HepG2 (cell line): ENCODE measurements around the gene PPP1R16B. TPM values are rescaled to one million over a fixed set of nuclear protein-coding genes. Genes with fewer than 3 reads are reported as not detected.
"Not testable (repeated sequence)": the region's sequence is repeated elsewhere in the genome, so short reads cannot be mapped to it uniquely, and the experiment has no call there.

Experiments
- ATAC-seq: fragments of 200-7000 bp; cut with Tn5 transposase; 3 replicates; pipeline ENCODE4 v1.9.1; 2020; ENCODE audit warnings: mild to moderate bottlenecking, moderate library complexity
- BruUV-seq: library from RNA; stranded (reverse); fragments of 400-500 nt; replicated peaks from 2 replicates; lab custom pipeline; 2021; lab: Mats Ljungman, UMichigan
- CTCF ChIA-PET: fragments of 300-600 bp; formaldehyde crosslinking; extraction: SDS; loops from one replicate; lab custom pipeline; 2021; ENCODE audit warnings: low total read pairs, inconsistent platforms, low intra/inter-chr PET ratio; lab: Yijun Ruan, JAX
- POLR2A ChIA-PET: fragments of 350-600 bp; sonication (Branson Sonifier 250); formaldehyde crosslinking; loops from one replicate; lab custom pipeline; 2020; ENCODE audit warnings: antibody characterized with exemption, inconsistent platforms; lab: Yijun Ruan, JAX
- DNase-seq: peaks from one replicate; pipeline ENCODE4 v3.0.0-alpha.2; 2015; ENCODE audit warnings: low spot score
- FAIRE-seq: peaks from 3 replicates; lab custom pipeline; 2011; peaks lifted over from hg19 to GRCh38; lab: Jason Lieb, UNC
- H2AFZ ChIP-seq: one replicate; pipeline ENCODE4 v1.6.1; 2011; ENCODE audit warnings: low read length, inconsistent platforms
- H3K27ac ChIP-seq: fragments of 300-600 bp; 3 replicates; pipeline ENCODE4 v1.8.0; 2011; ENCODE audit warnings: mixed run types, mild to moderate bottlenecking, mixed read lengths, low read length, inconsistent platforms; ENCODE audit not compliant: insufficient read depth; ENCODE audit errors: extremely low read length
- H3K27me3 ChIP-seq, 2 experiments: fragments of 200-600 bp in 1 of 2; 2 replicates in 1 of 2; 3 replicates in 1 of 2; pipeline versions ENCODE4 v1.6.0 to v1.8.0; 2011; ENCODE audit warnings: low read length in 2 of 2, mild to moderate bottlenecking in 2 of 2, moderate library complexity in 2 of 2, inconsistent platforms in 1 of 2; ENCODE audit not compliant: insufficient read depth in 2 of 2, control insufficient read depth in 1 of 2
- H3K36me3 ChIP-seq, 2 experiments: fragments of 200-600 bp in 1 of 2; replicated peaks in 1 of 2; 2 replicates in 1 of 2; 3 replicates in 1 of 2; pipeline versions ENCODE4 v1.5.1 to v1.8.0; 2011; ENCODE audit warnings: low read length in 2 of 2, inconsistent platforms in 1 of 2; ENCODE audit not compliant: insufficient read depth in 2 of 2, control insufficient read depth in 1 of 2
- H3K4me1 ChIP-seq: 2 replicates; pipeline ENCODE4 v1.5.1; 2012; ENCODE audit warnings: low read length, inconsistent platforms; ENCODE audit not compliant: insufficient read depth
- H3K4me2 ChIP-seq: 2 replicates; pipeline ENCODE4 v1.6.0; 2011; ENCODE audit warnings: low read depth, low read length, inconsistent platforms
- H3K4me3 ChIP-seq, 3 experiments: fragments of 200-600 bp in 1 of 3; sonication (generic), shearing (Covaris generic) in 1 of 3; replicated peaks in 1 of 3; 2 replicates each; pipeline ENCODE4 v1.5.1; 2011 to 2016; ENCODE audit warnings: low read length in 3 of 3, inconsistent platforms in 2 of 3, low read depth in 2 of 3, mild to moderate bottlenecking in 2 of 3, control low read depth in 1 of 3, mixed read lengths in 1 of 3; ENCODE audit not compliant: insufficient read depth in 1 of 3
- H3K79me2 ChIP-seq: one replicate; pipeline ENCODE4 v1.6.1; 2011; ENCODE audit warnings: low read length, inconsistent platforms; ENCODE audit not compliant: insufficient read depth
- H3K9ac ChIP-seq: 2 replicates; pipeline ENCODE4 v1.6.0; 2011; ENCODE audit warnings: mild to moderate bottlenecking, low read depth, low read length, inconsistent platforms; ENCODE audit not compliant: insufficient read depth
- H3K9me3 ChIP-seq: 2 replicates; pipeline ENCODE4 v1.5.1; 2012; ENCODE audit warnings: mild to moderate bottlenecking, low read length
- H4K20me1 ChIP-seq: 2 replicates; pipeline ENCODE4 v1.6.0; 2011; ENCODE audit warnings: inconsistent platforms, mild to moderate bottlenecking, low read length, moderate library complexity; ENCODE audit not compliant: insufficient read depth
- ZNF629 ChIP-seq: sonication (generic); formaldehyde crosslinking; conservative IDR thresholded peaks from 2 replicates; pipeline ENCODE4 v1.5.0; 2020; ENCODE audit warnings: missing genetic modification reagents
- WGBS: methylation state at CpG from one replicate; pipeline ENCODE4 v1.1.6; 2017; ENCODE audit warnings: low lambda C conversion rate; 5-methylcytosine and 5-hydroxymethylcytosine counted together
- in situ Hi-C: cut with HindIII; loops from 2 replicates; pipeline ENCODE4 v1.10.0; 2017; ENCODE audit warnings: low pct_unique_long_range_greater_than_20kb; ENCODE audit not compliant: extremely low pct_ligation_motif_present
- intact Hi-C: fragments of 100-400 bp; cut with micrococcal nuclease; formaldehyde crosslinking; loops from one replicate; pipeline ENCODE4 v1.10.0; 2022; ENCODE audit not compliant: unreplicated experiment
- polyA plus RNA-seq, 8 experiments: library from polyadenylated mRNA; depleted of rRNA in 3 of 8; stranded (reverse) in 7 of 8; unstranded in 1 of 8; fragments of >200 nt; fragmentation: Illumina TruSeq in 4 of 8; extraction: Trizol in 4 of 8; gene quantifications; 2 replicates each; pipeline versions ENCODE4 v1.2.1 to v1.2.3, GENCODE V29; 2011 to 2016; ENCODE audit warnings: low read depth in 4 of 8, missing spikeins in 1 of 8, mixed read lengths in 1 of 8; ENCODE audit not compliant: insufficient read depth in 1 of 8
- total RNA-seq, 5 experiments: library from RNA; depleted of rRNA; stranded (reverse); fragments of >200 nt; fragmentation: Illumina TruSeq; extraction: Trizol; gene quantifications; 2 replicates each; pipeline ENCODE4 v1.2.3, GENCODE V29; 2016; ENCODE audit warnings: low read depth in 1 of 5
- TF ChIP-seq, protein P1 (sequence below): IDR thresholded peaks from 2 replicates; pipeline ENCODE4 v1.6.1; 2012; ENCODE audit warnings: inconsistent platforms

Gene PPP1R16B
- total and polyA plus RNA-seq, 2 of the 13 experiments (the other 11 are each of a cell fraction or from before 2014, with no cell fraction given): 0.02 to 0.11 TPM

- WGBS: 88% methylated on average over 1 of the region's 1 CpG
- FAIRE-seq: no peak
Measured at GRCh38 chr20:38791940-38792339, 13.6 kb upstream of the PPP1R16B start.

DNA sequence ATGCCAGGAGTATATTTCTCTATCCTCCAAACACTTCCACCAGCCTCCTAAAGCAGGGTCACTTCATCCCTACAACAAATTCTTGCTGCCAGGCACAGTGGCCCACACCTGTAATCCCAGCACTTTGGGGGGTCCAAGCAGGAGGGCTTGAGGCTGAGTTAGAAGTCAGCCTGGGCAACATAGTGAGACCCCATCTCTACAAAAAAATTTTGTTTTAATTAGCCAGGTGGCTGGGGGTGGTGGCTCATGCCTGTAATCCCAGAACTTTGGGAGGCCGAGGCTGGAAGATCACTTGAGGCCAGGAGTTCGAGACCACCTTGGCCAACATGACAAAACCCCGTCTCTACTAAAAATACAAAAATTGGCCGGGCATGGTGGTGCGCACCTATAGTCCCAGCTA lies 11.4 kb upstream of the PPP1R16B start:
- H2AFZ ChIP-seq, DNase-seq, H3K9ac ChIP-seq, BruUV-seq, H3K79me2 ChIP-seq, H3K4me3 ChIP-seq, H3K4me2 ChIP-seq, H4K20me1 ChIP-seq, H3K36me3 ChIP-seq, H3K27ac ChIP-seq, POLR2A ChIA-PET, H3K4me1 ChIP-seq, H3K27me3 ChIP-seq, CTCF ChIA-PET, ATAC-seq, FAIRE-seq, in situ Hi-C loops, H3K9me3 ChIP-seq: not testable (repeated sequence)
- WGBS: 37% methylated on average over 5 of the region's 5 CpGs
- intact Hi-C loops: loop anchor here (10.0 kb wide), 1 partner anchor 101 kb away; no protein-coding TSS in a partner anchor

More at GRCh38 chr20:38791940-38792339, 13.6 kb upstream of the PPP1R16B start:
- no peaks in the 10 kb centered on the region for H3K79me2 ChIP-seq
- in situ Hi-C loops (no loop called here), intact Hi-C loops (loop anchor here (10.0 kb wide), 1 partner anchor 103 kb away; no protein-coding TSS in a partner anchor)
- peak; percentile 57; the same call in 1 of the 2 replicates for TF ChIP-seq ZNF629 (CRISPR knock-in tag)
- TF ChIP-seq, protein P1, sequence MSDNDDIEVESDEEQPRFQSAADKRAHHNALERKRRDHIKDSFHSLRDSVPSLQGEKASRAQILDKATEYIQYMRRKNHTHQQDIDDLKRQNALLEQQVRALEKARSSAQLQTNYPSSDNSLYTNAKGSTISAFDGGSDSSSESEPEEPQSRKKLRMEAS: no peak
- no peak overlapping the region for H3K4me2 ChIP-seq
- CTCF ChIA-PET: no interaction called here
- DNase-seq (no peak), ATAC-seq (no peak)
- no peaks in the 10 kb centered on the region for H4K20me1 ChIP-seq
- H3K9me3 ChIP-seq: no peaks in the 10 kb centered on the region
- H3K27me3 ChIP-seq: no peaks in the 10 kb centered on the region
- no peak overlapping the region for H2AFZ ChIP-seq
- no peak overlapping the region for H3K9ac ChIP-seq
- no peak overlapping the region for H3K27ac ChIP-seq
- POLR2A ChIA-PET: no interaction called here
- BruUV-seq: no TSS peak
- no peaks in the 10 kb centered on the region for H3K36me3 ChIP-seq
- no peak overlapping the region for H3K4me3 ChIP-seq
- no peaks in the 10 kb centered on the region for H3K4me1 ChIP-seq
